GM03348 (cell line): ENCODE data around the gene EFHC1.
A peak's percentile ranks its signal among the peaks of the same experiment; 100 is the strongest.

ENCODE experiments used
- DNase-seq: peaks from one replicate; pipeline ENCODE4 v3.0.0; 2012; ENCODE audit warnings: low spot score

EFHC1 gene

DNA sequence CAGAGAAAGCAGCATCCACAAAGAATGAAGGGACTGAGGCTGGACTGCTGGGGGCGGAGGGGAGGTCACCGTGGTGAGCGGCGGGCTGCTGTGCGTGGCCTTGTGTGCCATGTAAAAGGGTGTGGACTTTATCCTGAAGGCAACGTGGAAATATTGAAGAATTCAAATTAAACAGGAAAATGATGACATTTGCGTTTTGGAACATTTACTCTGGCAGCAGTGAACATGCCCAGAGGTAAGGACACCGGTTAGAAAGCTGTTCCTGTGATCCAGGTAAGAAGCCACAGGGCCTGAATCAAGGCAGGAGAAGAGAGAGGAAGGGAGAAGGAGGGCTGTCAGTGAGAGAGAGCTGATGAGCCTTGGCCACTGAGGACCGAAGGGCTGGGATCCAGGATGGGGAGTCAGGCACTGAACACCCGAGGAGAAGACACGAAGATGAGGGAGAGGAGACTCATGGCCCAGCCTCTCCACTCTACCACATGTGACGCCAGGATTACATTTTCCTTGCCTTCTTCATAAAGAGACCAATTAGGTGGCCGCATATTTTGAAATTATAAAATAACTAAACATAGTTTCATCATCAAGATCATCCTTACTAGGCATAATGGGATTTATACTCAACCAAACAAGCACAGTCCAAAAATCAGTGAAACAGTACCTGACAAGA lies 98.3 kb downstream of the EFHC1 start:
- no peak for DNase-seq

DNA sequence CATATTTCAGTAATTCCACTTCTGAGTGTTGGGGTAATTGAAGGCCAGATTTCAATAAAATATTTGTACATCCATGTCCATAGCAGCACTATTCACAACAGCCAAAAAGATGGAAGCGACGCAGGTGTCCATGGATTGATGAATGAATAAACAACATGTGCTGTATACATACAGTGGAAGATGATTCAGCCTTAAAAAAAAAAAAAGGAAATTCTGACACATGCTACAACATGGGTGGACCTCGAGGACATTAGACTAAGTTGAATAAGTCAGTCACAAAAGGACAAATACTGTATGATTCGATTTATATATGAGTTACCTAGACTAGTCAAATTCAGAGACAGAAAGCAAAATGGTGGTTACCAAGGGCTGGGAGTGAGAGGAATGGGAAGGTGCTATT lies 99.5 kb downstream of the EFHC1 start:
- DNase-seq: no peak

DNA sequence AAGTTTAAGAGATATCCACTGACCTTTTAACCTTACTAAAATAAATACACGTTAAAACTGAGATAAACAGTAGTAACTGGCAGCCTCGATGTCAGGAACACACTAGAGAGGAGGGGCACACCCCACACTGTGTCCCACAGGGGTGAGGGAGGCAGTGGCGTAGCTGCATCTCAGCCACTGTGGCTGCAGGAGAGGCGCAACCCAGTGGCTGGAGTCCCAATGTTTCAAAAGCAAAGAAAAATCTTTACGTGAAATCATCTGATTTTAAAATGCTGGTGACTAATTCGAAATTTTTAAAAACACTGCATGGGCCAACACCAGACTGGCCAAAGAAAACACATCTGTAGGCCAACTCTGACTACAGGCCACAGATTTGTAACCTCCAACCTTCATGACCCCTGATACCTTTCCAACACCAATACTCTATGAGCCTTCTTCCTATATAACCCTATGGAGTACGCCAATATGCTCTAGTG lies 102.0 kb downstream of the EFHC1 start:
- peak; percentile 79 for DNase-seq

DNA sequence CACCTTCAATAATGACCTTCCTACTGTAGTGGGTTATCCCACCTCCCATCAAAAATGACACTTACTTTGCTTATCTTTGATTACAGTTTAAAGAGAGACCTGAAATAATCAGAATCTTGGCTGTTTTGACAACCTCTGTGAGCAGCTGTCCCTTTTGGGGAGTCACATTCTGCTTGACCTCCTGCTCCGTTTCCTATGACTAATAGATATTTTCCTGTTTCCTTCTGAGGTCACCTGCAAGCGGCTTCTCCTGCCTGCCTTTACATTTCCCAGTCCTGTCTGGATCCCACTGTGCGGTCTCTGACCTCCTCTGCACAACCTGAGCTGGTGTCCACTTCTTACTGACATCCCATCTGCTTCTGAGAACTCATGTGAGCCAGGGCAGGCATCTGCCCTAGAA lies 102.5 kb downstream of the EFHC1 start:
- DNase-seq: no peak

DNA sequence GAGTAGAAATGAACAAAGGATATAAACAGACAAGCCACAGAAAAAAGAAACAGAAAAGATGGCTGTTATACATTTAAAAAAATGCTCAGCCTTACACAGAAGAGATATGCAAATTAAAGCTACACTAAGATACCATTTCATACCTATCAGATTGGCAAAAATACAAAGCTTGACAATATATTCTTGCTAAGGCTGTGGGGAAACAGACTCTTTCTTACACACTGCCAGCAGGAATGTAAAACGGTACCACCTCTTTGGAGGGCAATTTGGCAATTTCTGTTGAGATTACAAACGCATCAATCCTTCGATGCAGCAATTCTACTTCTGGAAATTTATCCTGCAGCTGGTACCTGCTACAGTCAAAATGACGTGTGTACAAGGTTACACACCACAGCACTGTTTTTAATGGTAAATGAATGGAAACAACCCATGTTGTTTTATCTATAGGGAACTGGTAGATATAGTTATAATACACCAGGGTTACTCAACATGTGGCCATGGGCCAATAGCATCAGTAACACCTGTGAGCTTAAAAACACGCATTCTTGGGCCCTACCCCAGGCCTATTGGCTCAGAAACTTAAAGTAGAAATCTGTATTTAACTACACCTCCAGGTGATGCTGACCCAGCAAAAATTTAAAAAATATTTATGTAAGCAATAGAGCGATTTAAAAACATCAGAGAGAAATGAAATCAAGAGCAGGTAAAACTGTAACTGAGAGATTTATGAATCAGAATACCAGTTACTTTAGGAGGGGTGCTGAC lies 103.4 kb downstream of the EFHC1 start:
- no peak for DNase-seq

DNA sequence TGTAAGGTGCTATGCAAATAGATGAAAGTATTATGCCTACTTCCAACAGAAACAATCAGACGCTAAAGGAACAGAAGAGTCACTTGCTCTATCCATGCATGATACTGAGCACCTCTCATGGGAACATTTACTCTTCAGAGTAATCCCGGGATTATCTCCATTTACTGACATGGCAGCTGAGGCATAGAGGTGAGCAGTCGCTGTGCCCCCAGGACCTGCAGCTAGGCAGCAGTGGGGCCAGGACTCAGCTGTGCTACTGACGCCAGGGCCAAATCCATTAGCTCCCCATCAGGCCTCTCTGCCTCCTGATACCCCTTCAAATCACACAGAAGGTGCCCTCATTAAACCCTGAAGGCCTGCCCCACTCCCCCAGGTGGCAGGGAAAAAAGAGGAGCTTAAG lies 104.8 kb downstream of the EFHC1 start:
- no peak for DNase-seq

DNA sequence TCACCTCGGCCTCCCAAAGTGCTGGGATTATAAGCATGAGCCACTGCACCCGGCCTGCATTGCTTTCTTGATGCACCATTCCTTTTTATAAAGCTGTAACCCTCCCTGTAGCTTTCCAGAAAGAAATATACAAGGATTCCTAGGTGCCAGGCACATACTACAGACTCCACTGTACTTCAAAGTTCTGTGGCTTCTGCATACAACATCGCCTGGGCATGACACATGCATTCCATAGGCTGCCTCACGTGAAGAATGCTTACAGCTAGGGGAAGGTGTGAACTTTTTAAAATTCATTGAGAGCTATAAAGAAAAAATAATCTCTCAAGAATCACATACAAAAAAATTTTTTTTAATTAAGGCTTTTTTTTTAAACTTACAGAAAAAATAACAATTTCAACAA lies 106.5 kb downstream of the EFHC1 start:
- no peak for DNase-seq

DNA sequence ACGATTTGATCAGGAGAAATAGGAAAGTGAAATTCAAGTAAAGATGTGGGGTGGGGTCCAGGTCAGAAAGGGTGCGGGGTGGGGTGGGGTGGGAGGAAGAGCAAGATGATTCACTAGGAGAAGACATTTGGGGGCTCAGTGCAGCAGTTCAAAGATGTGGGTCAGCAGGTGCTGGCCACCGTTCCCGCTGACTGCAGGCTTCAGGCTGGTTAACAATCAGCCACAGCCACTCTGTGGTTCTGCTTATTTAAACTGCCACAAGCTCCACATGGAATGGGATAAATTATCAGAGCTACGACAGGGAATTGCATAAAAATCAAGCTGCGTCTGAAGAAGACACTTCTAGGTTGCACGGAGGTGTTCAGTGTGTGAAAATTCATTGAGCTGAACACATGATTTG lies 107.3 kb downstream of the EFHC1 start:
- no peak for DNase-seq

DNA sequence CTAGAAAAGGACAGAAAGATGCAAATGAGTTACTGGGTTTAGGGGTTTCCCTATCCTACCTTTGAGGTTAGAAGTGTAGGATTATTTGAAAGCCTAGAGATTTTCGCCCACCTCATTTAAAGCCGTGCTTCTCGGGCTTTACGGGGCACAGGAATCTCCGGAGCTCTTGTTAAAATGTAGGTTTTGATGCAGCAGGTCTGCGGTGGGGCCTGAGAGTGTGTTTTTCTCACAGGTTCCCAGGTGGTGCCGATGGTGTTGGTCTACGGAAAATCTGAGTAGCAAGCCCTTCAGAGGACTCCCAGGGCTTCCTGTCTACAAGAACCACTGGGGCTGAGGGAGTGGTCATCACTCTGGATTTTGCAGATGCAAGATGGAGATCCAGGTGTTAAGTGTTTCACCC lies 109.2 kb downstream of the EFHC1 start:
- DNase-seq: no peak

DNA sequence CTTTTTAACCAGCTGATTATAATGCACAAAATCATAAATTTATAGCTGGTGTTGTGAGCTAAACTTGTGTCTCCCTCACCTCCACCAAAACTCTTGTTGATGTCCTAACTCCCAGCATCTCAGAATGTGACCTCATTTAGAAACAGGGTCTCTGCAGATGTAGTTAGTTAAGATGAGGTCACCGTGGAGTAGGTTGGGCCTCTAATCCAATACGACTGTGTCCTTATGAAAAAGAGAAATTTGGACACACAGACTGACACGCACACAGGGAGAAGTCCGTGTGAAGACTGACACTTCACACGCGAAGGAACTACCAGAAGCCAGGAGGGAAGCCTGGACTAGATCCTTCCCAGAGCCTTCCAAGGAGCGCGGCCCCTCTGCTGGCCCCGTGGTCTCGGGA lies 110.2 kb downstream of the EFHC1 start:
- no peak for DNase-seq

DNA sequence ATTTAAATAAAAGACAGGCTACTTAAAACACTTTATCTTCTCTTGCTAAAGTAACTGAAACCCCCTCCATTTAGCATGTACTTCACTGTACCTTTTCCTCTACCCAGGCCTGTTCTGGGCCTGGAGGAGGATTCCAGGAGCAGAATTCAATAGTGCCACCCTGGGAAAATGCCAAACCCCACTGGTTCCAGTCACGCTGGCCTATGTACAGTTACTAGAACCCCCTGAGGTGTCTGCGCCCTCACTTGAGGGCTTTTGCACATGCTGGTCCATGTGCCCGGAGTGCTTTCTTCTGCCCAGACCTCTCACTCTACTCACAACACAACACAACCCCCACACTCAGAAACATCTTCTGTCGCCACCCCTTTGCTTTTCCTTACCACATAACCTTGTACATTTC lies 111.3 kb downstream of the EFHC1 start:
- DNase-seq: no peak

DNA sequence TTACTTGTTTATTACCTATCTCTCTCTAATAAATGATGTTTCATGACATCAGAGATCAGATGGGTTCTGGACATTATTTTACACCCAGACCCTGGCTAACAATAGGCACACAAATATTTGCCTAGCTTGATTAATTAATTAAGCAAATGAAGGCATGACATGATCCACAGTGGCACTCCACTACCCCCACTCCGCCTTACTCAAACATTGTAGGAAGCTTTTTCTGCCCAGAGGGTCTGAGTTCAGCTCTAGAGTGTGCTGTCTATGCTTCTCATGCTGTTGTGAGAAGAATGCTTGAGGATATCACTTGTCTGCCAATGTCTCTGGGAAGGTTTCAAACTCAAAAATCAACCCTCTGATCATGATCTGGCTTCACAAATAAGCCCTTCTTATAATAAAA lies 111.7 kb downstream of the EFHC1 start:
- DNase-seq: no peak

DNA sequence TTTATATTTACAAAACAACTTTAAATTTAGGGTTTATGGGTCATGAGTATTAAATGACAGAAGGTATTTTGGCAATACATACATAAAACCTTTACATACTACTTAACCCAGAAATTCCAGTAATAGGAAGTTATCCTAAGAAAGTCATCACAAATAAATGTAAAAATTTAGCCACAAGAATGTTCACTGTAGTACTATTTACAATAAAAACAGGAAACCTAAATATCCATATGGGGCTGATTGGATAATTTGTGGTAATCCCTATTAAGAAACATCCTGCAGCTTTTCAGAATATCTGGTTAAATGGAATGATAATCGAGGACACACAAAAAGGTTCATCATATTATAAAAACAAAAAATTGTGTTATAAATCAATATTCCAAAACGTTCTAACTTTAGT lies 112.3 kb downstream of the EFHC1 start:
- no peak for DNase-seq

DNA sequence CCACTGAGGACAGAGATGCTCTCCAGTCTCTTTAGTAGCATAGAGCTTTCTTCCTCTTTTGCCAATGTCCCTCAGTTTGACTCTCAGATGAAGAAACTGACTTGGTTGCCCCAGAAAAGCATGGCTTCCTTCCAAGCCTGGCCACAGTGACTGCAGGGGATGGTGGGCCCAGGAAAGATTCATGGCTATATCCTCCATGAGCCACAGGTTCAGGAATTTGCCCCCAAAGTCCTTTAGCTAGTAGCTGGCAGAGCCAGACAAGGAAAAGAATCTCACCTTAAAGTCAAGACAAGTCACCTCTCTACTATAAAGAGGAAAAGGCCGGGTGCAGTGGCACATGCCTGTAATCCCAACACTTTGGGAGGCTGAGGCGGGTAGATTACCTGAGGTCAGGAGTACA lies 113.3 kb downstream of the EFHC1 start:
- DNase-seq: no peak

DNA sequence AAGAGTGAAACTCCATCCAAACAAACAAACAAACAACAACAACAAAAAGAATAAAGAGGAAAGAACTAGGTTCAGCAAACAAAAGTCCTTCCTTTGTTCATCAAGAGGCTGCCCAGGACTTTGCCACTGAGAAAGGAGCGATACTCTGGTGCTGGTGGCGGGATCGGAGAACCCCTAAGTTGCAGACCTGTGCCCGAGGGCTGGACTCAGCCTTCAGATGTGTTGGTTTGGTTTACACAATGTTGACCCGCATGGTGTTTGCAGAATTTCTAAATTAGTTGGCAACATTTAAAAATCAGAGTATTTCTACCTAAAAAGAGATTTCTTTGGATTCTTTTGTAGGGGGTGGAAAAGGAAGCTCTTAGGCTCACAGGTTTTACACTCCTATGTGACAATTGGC lies 114.2 kb downstream of the EFHC1 start:
- DNase-seq: no peak

DNA sequence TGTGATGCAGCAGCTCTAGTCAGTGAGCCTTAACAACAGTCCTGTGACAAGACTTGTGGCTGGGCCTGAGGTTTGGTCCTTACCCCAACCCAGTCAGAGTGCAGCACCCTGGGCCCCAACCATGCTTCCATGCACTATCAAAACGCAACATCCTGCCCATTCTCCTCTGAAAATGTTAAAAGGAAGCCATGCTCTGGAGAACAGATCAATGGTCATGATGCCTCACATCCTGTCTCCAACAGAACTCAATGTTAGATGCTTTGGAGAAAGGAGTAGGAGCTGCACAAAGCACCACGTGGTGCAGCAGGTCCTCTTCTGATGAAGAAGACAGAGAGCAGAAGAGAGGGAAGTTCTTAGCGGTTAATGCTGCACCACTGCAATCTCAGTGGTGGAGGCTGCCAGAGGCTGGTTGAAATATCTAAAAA lies 114.8 kb downstream of the EFHC1 start:
- no peak for DNase-seq

DNA sequence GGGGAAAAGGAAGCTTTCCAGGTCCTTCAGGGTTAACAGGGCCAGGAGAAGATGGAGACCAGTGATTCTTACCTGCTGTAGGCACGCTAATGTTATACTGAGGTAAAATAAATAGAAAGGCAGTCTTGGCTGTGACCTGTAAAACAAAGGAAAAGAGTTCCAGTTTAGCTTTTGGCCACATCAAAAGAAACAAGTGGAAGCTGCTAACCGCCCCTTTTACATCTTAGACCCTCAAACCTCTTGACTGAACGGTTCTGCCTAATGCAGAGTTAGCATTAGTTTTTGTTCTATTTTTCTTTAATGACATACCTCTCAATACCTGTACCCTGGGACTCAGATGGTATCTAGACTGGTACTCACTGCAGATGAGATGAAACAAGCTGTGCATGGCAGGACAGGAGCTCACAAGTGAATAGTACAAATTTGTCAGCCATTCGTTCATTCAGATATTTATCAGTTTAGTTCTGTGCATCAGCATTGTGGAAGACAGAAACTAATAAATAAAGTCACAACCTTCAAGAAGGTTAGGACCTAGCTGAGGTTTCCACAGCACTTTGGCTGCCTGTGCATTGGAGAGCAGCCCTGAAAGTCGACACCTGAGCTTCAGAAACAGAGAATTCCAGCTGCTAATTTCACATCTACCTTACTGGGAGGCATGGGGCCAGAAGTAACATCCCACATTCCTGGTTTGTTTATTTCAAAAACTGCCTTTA lies 115.7 kb downstream of the EFHC1 start:
- no peak for DNase-seq

DNA sequence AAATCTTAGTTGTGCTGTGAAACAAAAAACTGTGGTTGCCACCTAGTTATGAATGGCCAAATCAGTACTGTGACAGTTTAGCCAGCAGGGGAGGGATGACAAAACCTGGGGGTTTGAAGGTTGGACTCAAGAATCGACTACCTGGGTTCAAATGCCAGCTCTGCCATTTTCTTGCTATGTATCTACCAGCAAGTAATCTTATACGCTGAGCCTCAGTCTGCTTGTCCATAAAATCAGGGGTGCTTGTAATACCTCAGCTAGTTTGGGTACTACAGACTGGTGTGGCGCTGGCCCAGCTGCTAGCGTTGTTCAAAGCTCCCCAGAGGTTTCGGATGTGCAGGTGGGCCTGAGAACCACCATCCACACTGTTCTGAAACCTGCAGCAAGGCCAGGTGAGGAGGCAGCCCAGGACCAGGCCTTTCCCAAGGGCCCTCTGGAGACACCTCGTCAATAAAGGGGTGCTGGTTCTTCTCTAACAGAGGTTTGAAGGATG lies 116.3 kb downstream of the EFHC1 start:
- DNase-seq: no peak

DNA sequence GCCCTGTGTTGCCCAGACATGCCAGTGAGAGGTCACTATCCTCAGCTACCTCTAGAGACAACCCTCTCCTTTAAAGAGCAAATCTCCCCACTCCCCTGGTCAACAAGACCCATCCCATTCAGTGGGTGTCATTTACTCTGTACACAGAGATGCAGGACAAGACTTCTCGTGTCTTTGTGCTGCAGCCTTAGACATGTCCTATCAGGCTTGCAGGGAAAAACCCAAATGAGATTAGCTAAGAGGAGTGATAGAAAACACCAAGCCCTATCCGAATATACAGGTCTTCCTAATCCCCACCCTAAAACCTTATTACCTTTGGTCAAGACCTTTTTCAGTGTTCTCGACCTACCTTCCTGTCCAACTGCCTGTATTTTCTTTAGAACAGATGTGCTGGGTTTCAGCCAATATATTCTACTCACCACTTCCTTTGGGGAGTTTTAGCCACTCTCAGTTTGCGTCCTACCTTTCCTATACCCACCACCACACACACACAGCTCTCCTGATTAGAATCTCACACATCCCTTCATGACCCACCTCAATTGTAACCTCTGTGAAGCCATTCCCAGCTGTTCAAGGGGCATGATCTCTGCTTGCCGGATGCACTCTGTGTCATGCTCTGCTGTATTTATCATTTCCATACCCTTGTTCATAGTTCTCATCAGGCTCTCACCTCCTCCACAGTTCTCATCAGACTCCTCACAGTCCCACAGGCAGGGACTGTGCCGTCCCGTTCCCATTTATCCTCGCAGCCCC lies 117.0 kb downstream of the EFHC1 start:
- DNase-seq: no peak

DNA sequence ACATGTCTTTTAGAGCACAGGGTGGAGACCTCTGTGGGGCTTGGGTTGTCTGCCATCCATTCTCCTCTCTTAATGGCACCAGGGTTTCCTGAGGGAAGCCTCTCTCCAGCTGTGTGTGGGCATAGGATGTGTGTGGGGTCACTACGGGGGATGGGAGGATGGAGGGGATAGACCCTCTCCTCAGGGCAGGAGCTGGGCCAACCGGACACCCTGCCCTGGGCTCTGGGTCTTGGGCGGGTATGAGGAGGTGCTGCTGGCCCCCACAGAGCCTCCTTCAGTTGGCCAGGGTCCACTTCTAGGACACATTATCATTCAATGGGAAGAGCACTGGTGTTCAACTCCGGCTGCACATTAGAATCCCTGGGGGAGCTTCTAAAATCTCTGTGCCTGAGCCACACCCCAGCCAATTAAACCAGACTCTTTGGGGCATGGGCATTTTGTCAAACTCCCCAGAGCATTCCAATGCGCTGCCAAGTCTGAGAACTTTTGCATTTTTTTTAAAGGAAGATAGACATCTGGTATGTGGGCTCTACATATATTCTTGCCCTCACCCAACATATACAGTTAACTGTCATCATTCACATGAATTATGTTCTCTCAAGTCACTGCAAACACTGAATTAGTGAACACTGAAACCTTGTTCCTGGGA lies 118.2 kb downstream of the EFHC1 start:
- DNase-seq: peak; percentile 64

DNA sequence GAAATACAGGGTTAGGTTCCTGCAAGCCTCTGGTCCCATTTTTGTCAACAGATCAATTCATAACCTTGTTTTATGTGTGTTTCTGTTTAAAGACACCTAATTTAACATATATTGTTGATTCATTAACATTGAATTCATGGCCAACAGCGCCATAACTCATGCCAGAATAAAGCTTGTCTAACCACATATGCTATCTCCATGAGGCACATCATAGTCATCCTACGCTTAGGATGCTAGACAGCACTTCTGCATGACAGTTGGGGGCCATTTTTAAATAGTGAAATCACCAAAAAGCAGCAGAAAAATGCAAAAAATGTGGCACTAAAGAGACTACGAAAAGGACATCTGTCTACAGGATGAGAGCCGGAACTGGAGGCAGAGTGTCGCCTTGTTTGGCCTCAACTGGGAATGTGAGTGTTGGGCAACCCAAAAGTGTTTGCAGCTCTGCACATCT lies 118.8 kb downstream of the EFHC1 start:
- DNase-seq: peak; percentile 51

DNA sequence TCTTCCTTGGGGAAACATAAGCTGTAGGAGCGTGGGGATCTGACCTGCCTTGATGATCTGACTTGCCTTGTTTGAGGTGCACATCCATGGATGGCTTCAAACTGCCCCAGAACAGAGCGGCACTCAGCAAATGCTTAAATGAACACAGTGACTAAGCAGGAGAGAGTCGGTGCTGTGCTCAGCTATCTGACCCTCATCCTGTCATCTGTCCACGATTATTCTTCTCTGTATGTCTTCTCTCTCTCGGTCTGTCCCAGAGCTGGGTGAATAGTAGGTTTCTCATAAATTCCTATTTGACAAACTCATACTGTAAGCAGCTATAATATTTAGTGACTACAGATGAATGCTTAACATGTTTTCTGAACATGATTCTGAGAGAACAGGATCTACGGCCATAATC lies 119.5 kb downstream of the EFHC1 start:
- peak; percentile 51 for DNase-seq
